Subcutaneous adipose tissue (tissue), 4 donors: ENCODE measurements around the gene OAS1. TPM values are rescaled to one million over a fixed set of nuclear protein-coding genes. Genes with fewer than 3 reads are reported as not detected.

ENCODE experiments used
- CTCF ChIP-seq: fragments of 450-650 bp; IDR thresholded peaks from one replicate; pipeline ENCODE4 v1.5.1; 2016; ENCODE audit warnings: low read depth, mild to moderate bottlenecking, control low read depth, antibody characterized with exemption, moderate library complexity
- total RNA-seq, 4 donors: library from RNA; depleted of rRNA; stranded (reverse); fragments of >200 nt; gene quantifications; one replicate each; pipeline ENCODE4 v1.1.0, GENCODE V29; 2016

Gene OAS1
- total RNA-seq, 4 donors from 2014 or later = 16.2 to 104 (median 23.9) TPM

- no peak for TF ChIP-seq CTCF
These were observed 40.6 kb downstream of the OAS1 start for GRCh38 chr12:112947314-112947713.

- no peak for TF ChIP-seq CTCF
These were observed 41.0 kb downstream of the OAS1 start for GRCh38 chr12:112947761-112948160.

- TF ChIP-seq CTCF = no peak
These were observed 42.0 kb downstream of the OAS1 start for GRCh38 chr12:112948806-112949205.

GRCh38 chr12:112950701-112951100, 43.9 kb downstream of the OAS1 start:
- TF ChIP-seq CTCF = no peak

GRCh38 chr12:112961074-112961473, 54.3 kb downstream of the OAS1 start:
- TF ChIP-seq CTCF = no peak

GRCh38 chr12:112961536-112961935, 54.8 kb downstream of the OAS1 start:
- no peak for TF ChIP-seq CTCF

- TF ChIP-seq CTCF = no peak
These were observed 55.8 kb downstream of the OAS1 start for GRCh38 chr12:112962561-112962960.
